ENCODE results near the gene GGTA1. TPM values are rescaled to one million over a fixed set of nuclear protein-coding genes. Genes with fewer than 3 reads are reported as not detected.

GGTA1 gene
- total and polyA plus RNA-seq, 9 of the 15 experiments (the other 6 are each of a cell fraction or from before 2014, with no cell fraction given): 0.04 to 0.15 TPM; not detected in 7

- H3K27ac ChIP-seq (ENCODE audit: extremely low read depth, low read depth, low read length): no peak overlapping the region
- POLR2A ChIA-PET: no interaction called here
- DNase-seq (ENCODE audit: extremely low read depth in 1 of 4, low spot score in 3 of 4) (no peak), FAIRE-seq (no peak), ATAC-seq (no peak)
- peaks cover 0 to 15% of the 10 kb centered on the region in 2 experiments; a peak in 2 of 5 replicates for H3K4me1 ChIP-seq (replicated peaks in 1 of 2; ENCODE audit: control insufficient read depth in 2 of 2, insufficient read depth in 2 of 2, low read length in 2 of 2)
- intact Hi-C loops (cut with micrococcal nuclease): no loop called here
- peaks cover 24 to 49% of the 10 kb centered on the region in 2 experiments for H3K27me3 ChIP-seq (ENCODE audit: control insufficient read depth in 2 of 2, insufficient read depth in 2 of 2, low read length in 2 of 2)
- CTCF ChIA-PET (ENCODE audit: low intra/inter-chr PET ratio): interaction anchor here (0.6 kb wide), 1 partner anchor 37 kb away, joined by 3 read pairs; no protein-coding TSS in a partner anchor
- no peak overlapping the region for H3K9ac ChIP-seq (ENCODE audit: insufficient read depth in 1 of 2, low read depth in 2 of 2, low read length in 2 of 2)
- no TSS peak for BruUV-seq (replicated peaks)
- no peak overlapping the region; the same call in 1 of the 2 replicates for H3K4me3 ChIP-seq
- H3K9me1 ChIP-seq (ENCODE audit: control insufficient read depth, insufficient read depth, low read length): no peaks in the 10 kb centered on the region
- H4K20me1 ChIP-seq (replicated peaks; ENCODE audit: control insufficient read depth, insufficient read depth, low read length): no peaks in the 10 kb centered on the region
- in situ Hi-C loops (cut with MboI): no loop called here
- H3K79me2 ChIP-seq (ENCODE audit: control insufficient read depth, insufficient read depth, low read length): no peaks in the 10 kb centered on the region
- peaks cover 5% of the 10 kb centered on the region for H3K9me3 ChIP-seq (replicated peaks; ENCODE audit: control insufficient read depth, insufficient read depth, low read depth, low read length)
- WGBS (ENCODE audit: insufficient coverage, low coverage, missing lambda C conversion rate): 39% methylated on average over 7 of the region's 15 CpGs
- H3K4me2 ChIP-seq (ENCODE audit: insufficient read depth, low read length): no peak overlapping the region
- TF ChIP-seq NR1H2 (CRISPR knock-in tag; IDR thresholded peaks at IDR 0.05): no peak
- no peak for TF ChIP-seq CBFA2T2 (conservative IDR thresholded peaks at IDR 0.05)
- peak; percentile 73 for TF ChIP-seq CBX2 (IDR thresholded peaks at IDR 0.05; ENCODE audit: insufficient read depth, low read length, poor library complexity, severe bottlenecking)
- no peaks in the 10 kb centered on the region for H3K36me3 ChIP-seq (ENCODE audit: control insufficient read depth, insufficient read depth, low read length)
- H2AFZ ChIP-seq (ENCODE audit: low read depth, low read length): no peak overlapping the region
These were observed 478 bp upstream of the GGTA1 start for GRCh38 chr9:121500165-121500478.

- no peak overlapping the region for H2AFZ ChIP-seq (ENCODE audit: low read depth, low read length)
- WGBS (ENCODE audit: insufficient coverage, low coverage, missing lambda C conversion rate): 15% methylated on average over 4 of the region's 8 CpGs
- no TSS peak for BruUV-seq (replicated peaks)
- peaks cover 5% of the 10 kb centered on the region for H3K9me3 ChIP-seq (replicated peaks; ENCODE audit: control insufficient read depth, insufficient read depth, low read depth, low read length)
- intact Hi-C loops (cut with micrococcal nuclease): no loop called here
- TF ChIP-seq HINFP (tag; conservative IDR thresholded peaks at IDR 0.05; ENCODE audit: low read depth) (0 out of 2 replicates have a peak, but pooled peaks have one; percentile 66), FOS (IDR thresholded peaks at IDR 0.05; ENCODE audit: extremely low read depth, insufficient read length) (no peak)
- POLR2A ChIA-PET: interaction anchor here (0.6 to 0.7 kb wide), 3 partner anchors 22 to 600 kb away, joined by 3 read pairs; no protein-coding TSS in a partner anchor
- no peaks in the 10 kb centered on the region for H3K9me1 ChIP-seq (ENCODE audit: control insufficient read depth, insufficient read depth, low read length)
- DNase-seq (ENCODE audit: extremely low read depth in 1 of 4, low spot score in 3 of 4) (no peak), ATAC-seq (no peak), FAIRE-seq (no peak)
- H3K9ac ChIP-seq (ENCODE audit: insufficient read depth in 1 of 2, low read depth in 2 of 2, low read length in 2 of 2): no peak overlapping the region
- no peak overlapping the region for H3K4me2 ChIP-seq (ENCODE audit: insufficient read depth, low read length)
- H3K79me2 ChIP-seq (ENCODE audit: control insufficient read depth, insufficient read depth, low read length): no peaks in the 10 kb centered on the region
- H3K4me1 ChIP-seq (replicated peaks in 1 of 2; ENCODE audit: control insufficient read depth in 2 of 2, insufficient read depth in 2 of 2, low read length in 2 of 2): peaks cover 0 to 15% of the 10 kb centered on the region in 2 experiments; a peak in 2 of 5 replicates
- H3K27me3 ChIP-seq (ENCODE audit: control insufficient read depth in 2 of 2, insufficient read depth in 2 of 2, low read length in 2 of 2): peaks cover 24 to 44% of the 10 kb centered on the region in 2 experiments
- CTCF ChIA-PET (ENCODE audit: low intra/inter-chr PET ratio): interaction anchor here (0.9 kb wide), 1 partner anchor 179 kb away, joined by 4 read pairs; no protein-coding TSS in a partner anchor
- H3K36me3 ChIP-seq (ENCODE audit: control insufficient read depth, insufficient read depth, low read length): no peaks in the 10 kb centered on the region
- in situ Hi-C loops (cut with MboI): no loop called here
- no peak overlapping the region for H3K27ac ChIP-seq (ENCODE audit: extremely low read depth, low read depth, low read length)
- no peaks in the 10 kb centered on the region for H4K20me1 ChIP-seq (replicated peaks; ENCODE audit: control insufficient read depth, insufficient read depth, low read length)
- H3K4me3 ChIP-seq: no peak overlapping the region
These were observed 542 bp downstream of the GGTA1 start for GRCh38 chr9:121499177-121499426.
